ENCODE measurements around the gene FOXK1. TPM values are rescaled to one million over a fixed set of nuclear protein-coding genes. Genes with fewer than 3 reads are reported as not detected.

Gene FOXK1
- total and polyA plus RNA-seq, 2 experiments from 2014 or later = 2.3 to 12.7 TPM

- TF ChIP-seq CREB1 (CRISPR knock-in tag; IDR thresholded peaks at IDR 0.05; ENCODE audit: low read depth) (no peak), CTCF (conservative IDR thresholded peaks at IDR 0.05; ENCODE audit: low read depth in 2 of 2) (no peak), POLR2AphosphoS5 (IDR thresholded peaks at IDR 0.05; ENCODE audit: low read depth) (no peak), EZH2 (IDR thresholded peaks at IDR 0.05; ENCODE audit: low read depth, unreplicated experiment) (no peak), STAT1 (IDR thresholded peaks at IDR 0.05; ENCODE audit: unreplicated experiment) (no peak)
Measured at GRCh38 chr7:4694305-4694704, 12.2 kb downstream of the FOXK1 start (continued).

GRCh38 chr7:4698707-4699275 is 16.7 kb downstream of the FOXK1 start:
- no peak overlapping the region for H3K4me2 ChIP-seq
- TF ChIP-seq POLR2AphosphoS5 (IDR thresholded peaks at IDR 0.05; ENCODE audit: low read depth) (no peak), EZH2phosphoT487 (IDR thresholded peaks at IDR 0.05; ENCODE audit: unreplicated experiment) (no peak), ZNF462 (CRISPR knock-in tag; IDR thresholded peaks at IDR 0.05) (no peak), ZNF331 (CRISPR knock-in tag; IDR thresholded peaks at IDR 0.05; ENCODE audit: low read depth) (no peak), CREB1 (CRISPR knock-in tag; IDR thresholded peaks at IDR 0.05; ENCODE audit: low read depth) (no peak), NANOG (IDR thresholded peaks at IDR 0.05; ENCODE audit: borderline replicate concordance) (no peak)
- H3K79me2 ChIP-seq (replicated peaks; ENCODE audit: insufficient read depth) = peaks cover 61% of the 10 kb centered on the region
- peaks cover 10% of the 10 kb centered on the region for H3K27me3 ChIP-seq (ENCODE audit: insufficient read depth)
- H3K36me3 Mint-ChIP-seq (ENCODE audit: low read depth) = no peaks in the 10 kb centered on the region
- peaks cover 69% of the 10 kb centered on the region for H4K20me1 ChIP-seq (replicated peaks; ENCODE audit: insufficient read depth)
- H3K27ac ChIP-seq (ENCODE audit: low read depth) = no peak overlapping the region
- H3K27me3 Mint-ChIP-seq (ENCODE audit: insufficient read depth, low read depth, poor library complexity) = peaks cover 17% of the 10 kb centered on the region
- no peaks in the 10 kb centered on the region for H3K9me2 ChIP-seq (ENCODE audit: insufficient read depth)
- no peak overlapping the region for H2AFZ ChIP-seq
- peaks cover 8% of the 10 kb centered on the region for H3K4me1 ChIP-seq (ENCODE audit: insufficient read depth)
- no peak overlapping the region for H3K27ac Mint-ChIP-seq
- H3K9me3 Mint-ChIP-seq = no peaks in the 10 kb centered on the region
- H3K4me1 Mint-ChIP-seq = peaks cover 17% of the 10 kb centered on the region; the same call in 2 of the 3 replicates
- ATAC-seq (no peak), DNase-seq (ENCODE audit: low spot score) (no peak)
- no peaks in the 10 kb centered on the region for H3K36me3 ChIP-seq (ENCODE audit: insufficient read depth)
- H3F3A ChIP-seq (replicated peaks; ENCODE audit: low read depth) = no peaks in the 10 kb centered on the region
- H3K4me3 ChIP-seq = no peak overlapping the region
- H3K4me3 Mint-ChIP-seq = no peak overlapping the region
